Measurements from ENCODE around the gene RNU6-1. TPM values are rescaled to one million over a fixed set of nuclear protein-coding genes. Genes with fewer than 3 reads are reported as not detected.

The RNU6-1 gene
- total RNA-seq, 1 experiment from 2014 or later: not detected

- Histone ChIP-seq H3K27ac (ENCODE audit: low read depth, low read length, poor library complexity, severe bottlenecking) (no peak overlapping the region), H3K36me3 (ENCODE audit: insufficient read depth, low read length, poor library complexity, severe bottlenecking) (no peaks in the 10 kb centered on the region), H3K9me3 (ENCODE audit: low read depth, low read length, poor library complexity, severe bottlenecking) (peaks cover 10% of the 10 kb centered on the region), H3K4me3 (ENCODE audit: low read depth, low read length, poor library complexity, severe bottlenecking) (no peak overlapping the region), H3K4me1 (ENCODE audit: insufficient read depth, low read length, poor library complexity, severe bottlenecking) (peaks cover 15% of the 10 kb centered on the region), H3K27me3 (replicated peaks; ENCODE audit: insufficient read depth, low read depth, low read length, poor library complexity) (no peaks in the 10 kb centered on the region)
- intact Hi-C loops (cut with micrococcal nuclease; ENCODE audit: unreplicated experiment): no loop called here
- ChIA-PET POLR2A (ENCODE audit: low non-redundant PET) (no interaction called here), CTCF (no interaction called here)
- no peak for DNase-seq (ENCODE audit: low spot score)
- BruUV-seq (replicated peaks): no TSS peak
- no peak for TF ChIP-seq EZH2 (IDR thresholded peaks at IDR 0.05; ENCODE audit: borderline replicate concordance, low read depth, low read length, poor library complexity, severe bottlenecking)
Observed at GRCh38 chr15:67790610-67791319, 49.1 kb downstream of the RNU6-1 start.

Other genes with a start within 250 kb of the RNU6-1 start
- 0.21 and 0.37 TPM in 2 replicates for gene SKOR1, start 14.5 kb downstream of the RNU6-1 start, total RNA-seq (2021)
- 37.5 and 40.2 TPM in 2 replicates for gene PIAS1, start 214.3 kb upstream of the RNU6-1 start, total RNA-seq (2021)

All from A673 (cell line).